ENCODE results near the gene ANO6. TPM values are rescaled to one million over a fixed set of nuclear protein-coding genes. Genes with fewer than 3 reads are reported as not detected.

Gene ANO6
- total and polyA plus RNA-seq, 4 donors, result 18.6 to 52.3 (median 29.1) TPM

DNA sequence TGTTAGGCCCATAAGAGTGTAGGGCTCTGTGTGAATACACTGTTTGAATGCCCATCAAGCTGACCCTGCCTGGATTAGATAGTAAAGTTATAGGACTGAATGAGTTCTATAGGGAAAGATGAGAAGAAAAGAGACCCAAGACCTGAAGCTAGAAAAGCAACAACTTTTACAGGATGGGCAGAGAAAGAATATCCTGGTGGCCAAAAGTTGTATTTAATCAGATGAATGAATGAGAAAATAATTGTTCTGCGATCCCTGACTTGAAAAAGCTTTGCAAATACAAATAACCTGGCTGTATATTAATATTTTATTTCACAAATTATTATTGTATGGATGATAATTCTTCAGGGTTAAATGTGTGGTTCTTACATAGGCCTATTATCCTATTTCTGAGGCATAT, 2.8 kb upstream of the ANO6 start (continued):
- TF ChIP-seq HNF4A (conservative IDR thresholded peaks at IDR 0.05), result no peak
- TF ChIP-seq, protein P1, sequence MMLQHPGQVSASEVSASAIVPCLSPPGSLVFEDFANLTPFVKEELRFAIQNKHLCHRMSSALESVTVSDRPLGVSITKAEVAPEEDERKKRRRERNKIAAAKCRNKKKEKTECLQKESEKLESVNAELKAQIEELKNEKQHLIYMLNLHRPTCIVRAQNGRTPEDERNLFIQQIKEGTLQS (IDR thresholded peaks at IDR 0.05), result no peak

DNA sequence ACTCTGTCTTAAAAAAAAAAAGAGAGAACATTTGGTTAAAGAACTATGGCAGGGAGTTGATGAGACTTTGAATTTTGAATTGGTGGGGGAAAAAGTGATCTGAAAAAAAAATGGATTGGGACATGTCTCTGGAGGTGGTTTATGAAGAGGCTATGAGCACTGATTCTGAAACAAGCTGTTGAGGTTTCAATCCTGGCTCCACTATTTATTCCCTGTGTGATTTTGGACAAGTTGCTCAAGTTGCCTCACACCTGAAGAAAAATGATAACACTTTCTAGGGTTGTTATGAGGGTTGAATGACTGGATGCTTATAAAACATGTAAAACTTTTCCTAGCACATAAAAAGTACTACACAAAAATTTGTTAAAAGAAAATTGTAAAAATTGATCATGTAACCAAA, 1.8 kb upstream of the ANO6 start:
- Histone ChIP-seq H3K27me3 (ENCODE audit: control insufficient read depth in 4 of 4, insufficient read depth in 4 of 4, low read length in 3 of 4) (no peaks in the 10 kb centered on the region), H3K9ac (ENCODE audit: low read depth in 1 of 2, low read length in 2 of 2) (no peak overlapping the region), H3K4me1 (ENCODE audit: control insufficient read depth in 4 of 4, insufficient read depth in 4 of 4, low read length in 3 of 4) (peaks cover 4 to 31% (median 20%) of the 10 kb centered on the region in 4 donors), H3K36me3 (ENCODE audit: control insufficient read depth in 4 of 4, insufficient read depth in 3 of 4, low read depth in 1 of 4, low read length in 3 of 4) (no peaks in the 10 kb centered on the region), H3K4me3 (ENCODE audit: low read depth in 1 of 3, low read length in 3 of 3) (no peak overlapping the region), H3K27ac (ENCODE audit: low read depth in 1 of 2, low read length in 2 of 2) (no peak overlapping the region), H3K9me3 (ENCODE audit: control insufficient read depth in 4 of 4, low read length in 3 of 4) (no peaks in the 10 kb centered on the region)
- DNase-seq (ENCODE audit: low spot score), result no peak
- TF ChIP-seq, protein P1 (IDR thresholded peaks at IDR 0.05), result no peak
- TF ChIP-seq JUND (IDR thresholded peaks at IDR 0.05) (no peak), RXRA (IDR thresholded peaks at IDR 0.05) (no peak), TAF1 (conservative IDR thresholded peaks at IDR 0.05) (no peak), HNF4A (conservative IDR thresholded peaks at IDR 0.05) (no peak), RAD21 (IDR thresholded peaks at IDR 0.05) (no peak), EGR1 (IDR thresholded peaks at IDR 0.05; ENCODE audit: low read depth in 2 of 2) (no peak)
- TF ChIP-seq, protein P2, sequence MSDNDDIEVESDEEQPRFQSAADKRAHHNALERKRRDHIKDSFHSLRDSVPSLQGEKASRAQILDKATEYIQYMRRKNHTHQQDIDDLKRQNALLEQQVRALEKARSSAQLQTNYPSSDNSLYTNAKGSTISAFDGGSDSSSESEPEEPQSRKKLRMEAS (IDR thresholded peaks at IDR 0.05), result no peak
- TF ChIP-seq, protein P3, sequence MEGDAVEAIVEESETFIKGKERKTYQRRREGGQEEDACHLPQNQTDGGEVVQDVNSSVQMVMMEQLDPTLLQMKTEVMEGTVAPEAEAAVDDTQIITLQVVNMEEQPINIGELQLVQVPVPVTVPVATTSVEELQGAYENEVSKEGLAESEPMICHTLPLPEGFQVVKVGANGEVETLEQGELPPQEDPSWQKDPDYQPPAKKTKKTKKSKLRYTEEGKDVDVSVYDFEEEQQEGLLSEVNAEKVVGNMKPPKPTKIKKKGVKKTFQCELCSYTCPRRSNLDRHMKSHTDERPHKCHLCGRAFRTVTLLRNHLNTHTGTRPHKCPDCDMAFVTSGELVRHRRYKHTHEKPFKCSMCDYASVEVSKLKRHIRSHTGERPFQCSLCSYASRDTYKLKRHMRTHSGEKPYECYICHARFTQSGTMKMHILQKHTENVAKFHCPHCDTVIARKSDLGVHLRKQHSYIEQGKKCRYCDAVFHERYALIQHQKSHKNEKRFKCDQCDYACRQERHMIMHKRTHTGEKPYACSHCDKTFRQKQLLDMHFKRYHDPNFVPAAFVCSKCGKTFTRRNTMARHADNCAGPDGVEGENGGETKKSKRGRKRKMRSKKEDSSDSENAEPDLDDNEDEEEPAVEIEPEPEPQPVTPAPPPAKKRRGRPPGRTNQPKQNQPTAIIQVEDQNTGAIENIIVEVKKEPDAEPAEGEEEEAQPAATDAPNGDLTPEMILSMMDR (IDR thresholded peaks at IDR 0.05; ENCODE audit: low read depth, low read length, missing input control), result no peak
- TF ChIP-seq, protein P4, sequence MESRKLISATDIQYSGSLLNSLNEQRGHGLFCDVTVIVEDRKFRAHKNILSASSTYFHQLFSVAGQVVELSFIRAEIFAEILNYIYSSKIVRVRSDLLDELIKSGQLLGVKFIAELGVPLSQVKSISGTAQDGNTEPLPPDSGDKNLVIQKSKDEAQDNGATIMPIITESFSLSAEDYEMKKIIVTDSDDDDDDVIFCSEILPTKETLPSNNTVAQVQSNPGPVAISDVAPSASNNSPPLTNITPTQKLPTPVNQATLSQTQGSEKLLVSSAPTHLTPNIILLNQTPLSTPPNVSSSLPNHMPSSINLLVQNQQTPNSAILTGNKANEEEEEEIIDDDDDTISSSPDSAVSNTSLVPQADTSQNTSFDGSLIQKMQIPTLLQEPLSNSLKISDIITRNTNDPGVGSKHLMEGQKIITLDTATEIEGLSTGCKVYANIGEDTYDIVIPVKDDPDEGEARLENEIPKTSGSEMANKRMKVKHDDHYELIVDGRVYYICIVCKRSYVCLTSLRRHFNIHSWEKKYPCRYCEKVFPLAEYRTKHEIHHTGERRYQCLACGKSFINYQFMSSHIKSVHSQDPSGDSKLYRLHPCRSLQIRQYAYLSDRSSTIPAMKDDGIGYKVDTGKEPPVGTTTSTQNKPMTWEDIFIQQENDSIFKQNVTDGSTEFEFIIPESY (IDR thresholded peaks at IDR 0.05), result no peak

DNA sequence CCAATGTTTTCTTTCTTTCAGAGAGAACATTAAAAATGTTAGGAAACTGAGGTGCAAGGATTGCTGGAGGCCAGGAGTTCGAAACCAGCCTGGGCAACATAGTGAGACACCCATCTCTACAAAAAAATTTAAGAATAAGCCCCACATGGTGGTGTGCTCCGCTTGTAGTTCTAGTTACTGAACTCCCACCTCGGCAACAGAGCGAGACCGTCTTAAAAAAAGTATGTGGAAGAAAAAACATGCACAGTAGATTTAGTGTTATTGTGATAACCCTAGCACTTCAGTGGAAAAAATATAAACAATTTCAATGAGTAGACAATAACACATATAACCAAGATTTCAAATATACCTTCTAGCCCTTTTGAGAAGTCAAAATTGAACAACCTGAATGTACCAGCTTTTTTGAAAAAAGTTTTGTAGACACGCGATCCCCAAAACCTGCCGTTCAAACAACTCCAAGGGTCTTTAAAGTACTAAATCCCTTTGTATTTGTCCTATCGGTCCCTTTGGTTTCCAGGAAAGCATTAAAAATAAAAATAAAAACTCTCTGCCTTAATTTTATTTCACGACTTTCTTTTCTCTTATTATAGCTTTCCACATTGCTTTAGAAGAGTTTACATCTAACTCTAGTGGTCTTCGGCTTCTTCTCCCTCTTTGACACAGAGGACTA, 1.0 kb upstream of the ANO6 start:
- no peaks in the 10 kb centered on the region for H3K9me3 ChIP-seq (ENCODE audit: control insufficient read depth in 4 of 4, low read length in 3 of 4)
- H3K36me3 ChIP-seq (ENCODE audit: control insufficient read depth in 4 of 4, insufficient read depth in 3 of 4, low read depth in 1 of 4, low read length in 3 of 4), result no peaks in the 10 kb centered on the region
- no peak for DNase-seq (ENCODE audit: low spot score)
- peak overlapping the region; percentile 88 to 91 for H3K27ac ChIP-seq (ENCODE audit: low read depth in 1 of 2, low read length in 2 of 2)
- TF ChIP-seq FOXA1 (IDR thresholded peaks at IDR 0.05) (no peak), RAD21 (IDR thresholded peaks at IDR 0.05) (peak in 1 of 2 donors; percentile 29)
- TF ChIP-seq, protein P1 (IDR thresholded peaks at IDR 0.05), result no peak
- peaks cover 7 to 34% (median 26%) of the 10 kb centered on the region in 4 donors for H3K4me1 ChIP-seq (ENCODE audit: control insufficient read depth in 4 of 4, insufficient read depth in 4 of 4, low read length in 3 of 4)
- WGBS, result 29% methylated on average over 11 of the region's 11 CpGs
- no peaks in the 10 kb centered on the region for H3K27me3 ChIP-seq (ENCODE audit: control insufficient read depth in 4 of 4, insufficient read depth in 4 of 4, low read length in 3 of 4)
- peak overlapping the region; percentile 79 to 95 (median 94) for H3K4me3 ChIP-seq (ENCODE audit: low read depth in 1 of 3, low read length in 3 of 3)
- H3K9ac ChIP-seq (ENCODE audit: low read depth in 1 of 2, low read length in 2 of 2), result peak overlapping the region; percentile 82 to 98

Measured in liver (tissue), 9 donors.